OCI-LY7 (cell line): ENCODE data around the gene IL15RA.

Source experiments
- CTCF ChIP-seq: fragments of 200-600 bp; sonication (generic); conservative IDR thresholded peaks from 2 replicates; pipeline ENCODE4 v1.5.1; 2014; ENCODE audit warnings: mild to moderate bottlenecking, antibody characterized with exemption, low read length, moderate library complexity, mixed read lengths
- EZH2phosphoT487 ChIP-seq: fragments of 200-600 bp; sonication (generic); IDR thresholded peaks from 2 replicates; pipeline ENCODE4 v1.6.1; 2018; ENCODE audit warnings: low read depth, borderline replicate concordance, mild to moderate bottlenecking, mixed run types, antibody characterized with exemption, low read length, moderate library complexity, mixed read lengths

- TF ChIP-seq EZH2phosphoT487 (no peak), CTCF (no peak)
These were observed 6.0 kb downstream of the IL15RA start for GRCh38 chr10:5971315-5971832.
